Small intestine (tissue), 16 donors: ENCODE data around the gene SGF29. TPM values are rescaled to one million over a fixed set of nuclear protein-coding genes. Genes with fewer than 3 reads are reported as not detected.

ENCODE experiments used
- DNase-seq, 2 donors: peaks; one replicate each; pipeline versions ENCODE4 v3.0.0 to v3.0.0-alpha.2; 2013
- FAIRE-seq: peaks from 2 replicates; lab custom pipeline; 2012; peaks lifted over from hg19 to GRCh38; lab: Jason Lieb, UNC
- H3K27ac ChIP-seq, 3 donors: one replicate each; pipeline ENCODE4 v1.5.1; 2013; ENCODE audit warnings: low read length in 2 of 3, mild to moderate bottlenecking in 2 of 3, control low read depth in 1 of 3, inconsistent platforms in 1 of 3, low read depth in 1 of 3, moderate library complexity in 1 of 3
- H3K27me3 ChIP-seq, 3 donors: one replicate each; pipeline ENCODE4 v1.6.1; 2013; ENCODE audit warnings: low read length in 3 of 3, inconsistent platforms in 1 of 3; ENCODE audit not compliant: control insufficient read depth in 3 of 3, insufficient read depth in 3 of 3
- H3K36me3 ChIP-seq, 3 donors: one replicate each; pipeline ENCODE4 v1.6.1; 2013; ENCODE audit warnings: low read length in 3 of 3, inconsistent platforms in 1 of 3, low read depth in 1 of 3, mild to moderate bottlenecking in 1 of 3, moderate library complexity in 1 of 3; ENCODE audit not compliant: control insufficient read depth in 3 of 3, insufficient read depth in 2 of 3
- H3K4me1 ChIP-seq, 3 donors: one replicate each; pipeline ENCODE4 v1.6.1; 2013; ENCODE audit warnings: low read length in 2 of 3, inconsistent platforms in 1 of 3, low read depth in 1 of 3, mild to moderate bottlenecking in 1 of 3, moderate library complexity in 1 of 3; ENCODE audit not compliant: control insufficient read depth in 3 of 3, insufficient read depth in 2 of 3
- H3K4me3 ChIP-seq, 3 donors: one replicate each; pipeline ENCODE4 v1.5.1; 2013; ENCODE audit warnings: low read length in 3 of 3, control low read depth in 1 of 3, inconsistent platforms in 1 of 3, low read depth in 1 of 3, mild to moderate bottlenecking in 1 of 3, moderate library complexity in 1 of 3
- H3K9me3 ChIP-seq, 2 donors: one replicate each; pipeline ENCODE4 v1.6.1; 2013; ENCODE audit warnings: low read depth in 1 of 2, low read length in 1 of 2; ENCODE audit not compliant: control insufficient read depth in 2 of 2, insufficient read depth in 1 of 2
- WGBS, 3 donors: extraction: QIAGEN DNeasy Blood & Tissue Kit; methylation state at CpG; one replicate each; pipeline ENCODE4 v1.1.7; 2013; 5-methylcytosine and 5-hydroxymethylcytosine counted together
- long read RNA-seq, 10 donors: transcript quantifications; one replicate each; lab custom pipeline, GENCODE V29; 2026
- polyA plus RNA-seq, 4 donors: library from polyadenylated mRNA; stranded (reverse) in 3 of 4; unstranded in 1 of 4; fragments of 200-250 nt in 3 of 4; fragments of 120-200 nt in 1 of 4; gene quantifications; one replicate each; pipeline versions ENCODE4 v1.2.1 to v1.2.3, GENCODE V29; 2013
- donor health status: healthy with polysubstance abuse.
- donor health status: control.
- donor health status: control.
- donor health status: Bipolar disorder and iron deficiency.
- donor health status: healthy.

Gene SGF29
- polyA plus RNA-seq, result 10 to 100 TPM; 18.1 to 46.3 (median 34.1) TPM
- long read RNA-seq, donor 1, result 0 reads
- long read RNA-seq, donor 2, partial matches to known transcripts, result 0 of 4 reads
- long read RNA-seq, donor 2, other reads (novel, unspliced or antisense), result 0 of 4 reads
- long read RNA-seq, donor 3, transcript SGF29-201 (10 exons, 1,153 nt), result major isoform, 5 of 7 reads
- long read RNA-seq, donor 3, partial matches to known transcripts, result 0 of 7 reads
- long read RNA-seq, donor 3, other reads (novel, unspliced or antisense), result 0 of 7 reads
- long read RNA-seq, donor 4, partial matches to known transcripts, result 0 of 1 reads
- long read RNA-seq, donor 4, other reads (novel, unspliced or antisense), result 0 of 1 reads
- long read RNA-seq, donor 5, partial matches to known transcripts, result 0 of 4 reads
- long read RNA-seq, donor 5, other reads (novel, unspliced or antisense), result 0 of 4 reads
- long read RNA-seq, donor 6, partial matches to known transcripts, result 0 of 5 reads
- long read RNA-seq, donor 6, other reads (novel, unspliced or antisense), result 0 of 5 reads
- long read RNA-seq, donor 7, transcript SGF29-201 (10 exons, 1,153 nt), result major isoform, 11 of 20 reads
- long read RNA-seq, donor 7, partial matches to known transcripts, result 7 of 20 reads
- long read RNA-seq, donor 7, other reads (novel, unspliced or antisense), result 0 of 20 reads
- long read RNA-seq, donor 8, result 0 reads
- long read RNA-seq, donor 9, partial matches to known transcripts, result 0 of 1 reads
- long read RNA-seq, donor 9, other reads (novel, unspliced or antisense), result 0 of 1 reads
- long read RNA-seq, donor 10, transcript SGF29-201 (10 exons, 1,153 nt), result major isoform, 10 of 14 reads
- long read RNA-seq, donor 10, partial matches to known transcripts, result 0 of 14 reads
- long read RNA-seq, donor 10, other reads (novel, unspliced or antisense), result 0 of 14 reads

DNA sequence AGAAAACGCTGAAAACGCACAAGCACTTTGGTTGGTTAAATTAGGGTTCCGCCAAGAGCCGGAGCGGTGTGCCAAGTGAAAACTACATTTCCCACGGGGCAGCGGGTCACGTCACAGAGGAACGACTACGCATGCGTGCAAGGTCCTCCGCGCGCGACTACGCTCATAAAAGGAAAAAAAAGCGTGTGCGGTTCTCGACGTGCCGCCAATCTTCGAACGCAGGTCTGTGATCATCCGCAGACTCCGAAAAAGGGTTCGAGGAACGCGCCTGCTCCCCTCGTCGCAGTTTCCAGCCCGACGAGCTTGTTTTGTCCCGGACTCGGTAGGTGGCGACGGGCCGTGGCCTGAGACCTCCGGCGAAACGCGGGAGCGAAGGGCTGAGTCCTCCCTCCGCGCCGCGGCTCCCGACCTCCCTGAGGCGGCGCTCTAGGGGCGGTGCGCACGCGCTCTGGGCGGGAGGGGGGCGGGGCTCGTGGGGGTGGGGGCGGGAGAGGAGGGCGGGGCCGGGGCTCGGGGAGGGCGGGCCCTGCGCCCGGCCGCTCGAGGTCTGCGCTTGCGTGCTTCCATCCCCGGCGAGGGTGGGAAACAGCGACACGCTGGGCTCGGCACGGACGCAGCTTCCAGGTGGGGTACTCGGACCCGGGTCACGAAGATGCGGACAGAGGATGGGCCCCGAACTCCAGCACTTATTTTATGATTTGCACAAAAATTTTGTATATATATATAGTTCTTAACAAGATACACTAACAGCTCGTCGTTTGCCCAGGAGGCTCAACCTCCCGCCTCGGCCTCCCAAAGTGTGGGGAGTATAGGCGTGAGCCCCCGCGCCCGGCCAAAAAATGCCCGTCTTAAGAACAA is at the start of gene SGF29:
SGF29 (plus strand) TSS at position 145 of the 858 bp plus-strand sequence. CDS start 27,150 bp downstream, outside the sequence.
- 0 to 1% (median 1%) methylated on average over 60 to 88 of the region's 88 CpGs for WGBS, 3 donors

DNA sequence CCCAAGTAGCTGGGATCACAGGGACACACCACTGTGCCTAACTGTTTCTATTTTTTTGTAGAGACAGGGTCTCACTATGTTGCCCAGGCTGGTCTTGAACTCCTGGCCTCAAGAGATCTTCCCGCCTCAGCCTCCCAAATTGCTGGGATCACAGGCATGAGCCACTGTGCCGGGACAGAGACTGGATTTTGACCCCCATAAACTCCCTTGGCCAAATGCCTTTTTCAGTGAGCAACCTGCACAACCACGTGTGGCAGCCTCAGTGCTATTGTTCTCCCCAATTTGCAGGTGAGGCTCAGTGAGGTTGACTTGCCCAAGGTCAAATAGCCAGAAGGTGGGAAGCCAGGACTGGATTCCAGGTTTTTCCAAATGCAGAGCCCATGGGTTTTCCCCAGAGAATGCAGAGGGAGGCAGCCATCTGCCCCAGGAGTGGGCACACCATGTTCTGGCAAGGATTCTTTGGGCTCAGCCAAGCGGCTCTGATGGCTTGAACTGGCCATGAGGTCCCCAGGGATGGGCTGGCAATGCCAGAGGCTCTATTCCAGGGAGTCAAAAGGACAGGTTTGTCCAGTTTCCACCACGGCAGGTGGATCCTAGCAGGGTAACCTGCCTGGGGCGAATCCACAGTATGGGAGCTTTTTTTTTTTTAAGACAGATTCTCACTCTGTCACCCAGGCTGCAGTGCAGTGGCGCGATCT is 48.9 kb upstream of the SGF29 start:
- Histone ChIP-seq H3K36me3 (no peaks in the 10 kb centered on the region), H3K27ac (no peak overlapping the region), H3K9me3 (no peaks in the 10 kb centered on the region), H3K4me1 (no peaks in the 10 kb centered on the region), H3K27me3 (peaks cover 0 to 3% (median 0%) of the 10 kb centered on the region in 3 donors), H3K4me3 (no peak overlapping the region)
- no peak for DNase-seq
- 32 to 56% (median 39%) methylated on average over 8 of the region's 8 CpGs for WGBS, 3 donors
- no peak for FAIRE-seq

More for the DNA sequence above, at the start of gene SGF29:
- peak; percentile 93 to 97 for DNase-seq
- peak within 1 kb of the TSS; percentile 96 to 100 (median 99) for H3K27ac ChIP-seq
- peaks cover 0 to 12% (median 0%) of the 10 kb centered on the region in 3 donors for H3K36me3 ChIP-seq
- peak within 1 kb of the TSS; percentile 65 to 92 (median 71) for H3K4me3 ChIP-seq
- H3K4me1 ChIP-seq, result peaks cover 0 to 6% (median 5%) of the 10 kb centered on the region in 3 donors
- no peak for FAIRE-seq
- no peaks in the 10 kb centered on the region for H3K27me3 ChIP-seq
- H3K9me3 ChIP-seq, result no peaks in the 10 kb centered on the region

DNA sequence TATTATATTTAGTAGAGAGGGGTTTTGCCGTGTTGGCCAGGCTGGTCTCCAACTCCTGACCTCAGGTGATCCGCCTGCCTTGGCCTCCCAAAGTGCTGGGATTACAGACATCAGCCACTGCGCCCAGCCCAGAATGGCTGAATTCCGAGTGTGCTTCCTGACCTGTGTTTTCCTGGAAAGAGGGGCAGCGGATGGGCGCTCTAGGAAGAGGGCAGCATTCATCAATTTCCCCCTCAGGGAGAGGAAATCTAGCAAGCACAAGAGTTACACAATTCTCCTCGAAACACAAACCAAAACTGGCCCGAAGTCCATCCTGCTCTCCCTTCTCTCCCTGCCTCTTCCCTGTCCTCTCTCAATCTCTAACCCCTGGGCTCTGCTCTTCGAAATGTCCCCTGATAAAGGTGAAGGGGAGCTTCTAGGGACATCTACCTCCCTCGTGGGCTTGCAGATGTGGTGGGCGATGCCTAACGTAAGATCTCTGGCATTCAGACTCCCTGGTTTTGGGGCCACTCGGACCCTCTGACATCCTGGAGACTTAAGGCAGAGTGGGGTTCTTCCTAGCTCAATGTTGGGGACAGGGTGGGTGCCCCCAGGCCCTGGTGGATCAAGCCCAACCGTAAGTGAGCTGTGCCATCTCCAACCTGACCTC is 48.1 kb upstream of the SGF29 start:
- 73 to 76% (median 75%) methylated on average over 14 of the region's 14 CpGs for WGBS, 3 donors
- peaks cover 0 to 3% (median 0%) of the 10 kb centered on the region in 3 donors for H3K27me3 ChIP-seq
- no peak overlapping the region for H3K4me3 ChIP-seq
- H3K9me3 ChIP-seq, result no peaks in the 10 kb centered on the region
- DNase-seq (no peak), FAIRE-seq (no peak)
- H3K36me3 ChIP-seq, result no peaks in the 10 kb centered on the region
- H3K4me1 ChIP-seq, result no peaks in the 10 kb centered on the region
- no peak overlapping the region for H3K27ac ChIP-seq

DNA sequence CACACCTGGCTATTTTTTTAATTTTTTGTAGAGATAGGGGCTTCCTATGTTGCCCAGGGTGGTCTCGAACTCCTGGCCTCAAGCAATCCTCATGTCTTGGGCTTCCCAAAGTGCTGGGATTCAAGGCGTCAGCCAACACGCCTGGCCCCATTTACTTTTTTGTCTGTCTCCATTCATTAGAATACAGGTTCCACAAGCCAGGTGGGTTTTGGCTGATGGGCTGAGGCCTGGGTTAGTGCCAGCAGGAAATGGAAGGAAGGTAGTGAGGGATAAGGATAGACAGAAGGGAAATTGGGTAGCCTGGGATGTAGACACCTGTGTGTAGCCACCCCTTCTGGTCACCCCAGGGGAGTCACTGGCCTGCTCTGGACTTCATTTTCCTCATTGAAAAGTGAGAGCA is 42.7 kb upstream of the SGF29 start:
- Histone ChIP-seq H3K4me1 (no peaks in the 10 kb centered on the region), H3K27ac (no peak overlapping the region), H3K4me3 (no peak overlapping the region), H3K27me3 (no peaks in the 10 kb centered on the region), H3K36me3 (no peaks in the 10 kb centered on the region), H3K9me3 (no peaks in the 10 kb centered on the region)
- no peak for FAIRE-seq
- WGBS, 3 donors, result 74 to 89% (median 84%) methylated on average over 3 of the region's 3 CpGs
- no peak for DNase-seq

DNA sequence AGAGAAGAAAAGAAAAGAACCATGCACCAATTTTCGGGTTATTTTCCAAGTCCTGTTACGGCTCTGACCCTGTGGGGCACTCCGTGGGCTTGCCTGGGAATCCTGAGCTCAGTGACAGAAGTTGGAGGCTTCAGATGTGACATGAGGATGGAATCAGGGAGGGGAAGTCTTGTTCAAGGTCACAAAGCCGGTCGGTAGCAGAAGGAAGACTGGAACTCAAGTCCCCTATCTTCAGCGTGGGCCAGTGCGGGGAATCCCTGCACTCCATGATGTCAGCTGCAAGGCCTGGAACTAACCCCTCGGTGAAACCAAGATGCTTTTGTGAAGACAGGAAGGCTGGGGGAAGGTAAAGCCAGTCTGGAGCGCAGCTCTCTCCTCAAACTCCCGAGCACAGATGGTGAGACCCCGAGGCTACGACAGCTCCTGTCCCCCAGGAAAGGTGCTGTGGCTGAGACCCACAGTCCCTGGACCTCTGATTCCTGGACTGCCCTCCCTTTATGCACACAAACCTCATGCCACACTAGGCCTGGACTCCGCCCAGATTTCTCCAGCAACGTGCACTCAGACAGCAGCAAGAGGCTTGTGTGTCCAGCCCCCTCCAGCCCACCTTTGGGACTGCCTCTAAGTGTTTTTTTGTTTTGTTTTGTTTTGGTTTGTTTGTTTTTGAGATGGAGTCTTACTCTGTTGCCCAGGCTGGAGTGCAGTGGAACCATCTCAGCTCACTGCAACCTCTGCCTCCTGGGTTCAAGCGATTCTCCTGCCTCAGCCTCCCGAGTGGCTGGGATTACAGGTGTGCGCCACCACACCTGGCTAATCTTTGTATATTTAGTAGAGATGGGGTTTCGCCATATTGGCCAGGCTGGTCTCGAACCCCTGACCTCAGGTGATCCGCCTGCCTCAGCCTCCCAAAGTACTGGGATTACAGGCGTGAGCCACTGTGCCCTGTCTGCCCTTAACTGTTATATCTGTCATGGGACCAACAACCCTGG is 41.6 kb upstream of the SGF29 start:
- DNase-seq (no peak), FAIRE-seq (no peak)
- no peaks in the 10 kb centered on the region for H3K9me3 ChIP-seq
- WGBS, 3 donors, result 86 to 90% (median 87%) methylated on average over 21 of the region's 21 CpGs
- no peaks in the 10 kb centered on the region for H3K36me3 ChIP-seq
- no peaks in the 10 kb centered on the region for H3K27me3 ChIP-seq
- H3K4me1 ChIP-seq, result no peaks in the 10 kb centered on the region
- no peak overlapping the region for H3K27ac ChIP-seq
- no peak overlapping the region for H3K4me3 ChIP-seq

DNA sequence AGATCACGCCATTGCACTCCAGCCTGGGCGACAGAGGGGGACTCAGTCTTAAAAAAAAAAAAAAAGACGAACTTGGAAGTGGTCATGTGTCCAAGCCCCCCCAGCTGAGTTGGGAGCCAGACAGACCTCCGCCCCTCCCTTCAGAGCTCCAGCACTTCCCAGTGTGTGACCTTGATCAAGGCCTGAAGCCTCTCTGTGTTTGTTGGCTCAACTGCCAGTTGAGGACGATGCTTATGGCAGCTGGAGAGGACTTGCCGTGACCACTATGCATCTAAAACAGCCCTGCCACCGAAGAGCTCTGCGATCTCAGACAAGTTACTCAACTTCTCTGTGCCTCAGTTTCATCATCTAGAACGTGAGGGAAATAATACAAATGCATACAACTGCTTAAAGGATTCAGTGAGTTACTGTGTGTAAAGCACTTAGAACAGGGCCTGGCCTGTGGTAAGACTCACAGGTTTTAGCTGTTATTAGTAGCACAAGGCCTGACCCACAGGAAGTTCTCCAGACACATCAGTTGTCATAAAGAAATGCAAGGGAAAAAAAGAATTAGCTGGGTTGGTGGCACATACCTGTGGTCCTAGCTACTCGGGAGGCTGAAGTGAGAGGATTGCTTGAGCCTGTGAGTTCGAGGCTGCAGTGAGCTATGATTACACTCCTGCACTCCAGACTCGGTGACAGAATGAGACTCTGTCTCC is 40.1 kb upstream of the SGF29 start:
- no peaks in the 10 kb centered on the region for H3K36me3 ChIP-seq
- H3K4me3 ChIP-seq, result no peak overlapping the region
- no peak overlapping the region for H3K27ac ChIP-seq
- H3K27me3 ChIP-seq, result no peaks in the 10 kb centered on the region
- FAIRE-seq (no peak), DNase-seq (no peak)
- H3K9me3 ChIP-seq, result no peaks in the 10 kb centered on the region
- 77 to 88% (median 82%) methylated on average over 10 to 12 of the region's 12 CpGs for WGBS, 3 donors
- no peaks in the 10 kb centered on the region for H3K4me1 ChIP-seq
